HG03060 (cell line): Measurements from ENCODE around the gene SLC3A2.
"Not testable (repeated sequence)": the region's sequence is repeated elsewhere in the genome, so short reads cannot be mapped to it uniquely, and the experiment has no call there.

ENCODE experiments used
- ATAC-seq: cut with Tn5 transposase; IDR thresholded peaks from one replicate; pipeline ENCODE4 v1.9.1; 2021; ENCODE audit warnings: low read depth, moderate number of reproducible peaks; ENCODE audit not compliant: unreplicated experiment

SLC3A2 gene

DNA sequence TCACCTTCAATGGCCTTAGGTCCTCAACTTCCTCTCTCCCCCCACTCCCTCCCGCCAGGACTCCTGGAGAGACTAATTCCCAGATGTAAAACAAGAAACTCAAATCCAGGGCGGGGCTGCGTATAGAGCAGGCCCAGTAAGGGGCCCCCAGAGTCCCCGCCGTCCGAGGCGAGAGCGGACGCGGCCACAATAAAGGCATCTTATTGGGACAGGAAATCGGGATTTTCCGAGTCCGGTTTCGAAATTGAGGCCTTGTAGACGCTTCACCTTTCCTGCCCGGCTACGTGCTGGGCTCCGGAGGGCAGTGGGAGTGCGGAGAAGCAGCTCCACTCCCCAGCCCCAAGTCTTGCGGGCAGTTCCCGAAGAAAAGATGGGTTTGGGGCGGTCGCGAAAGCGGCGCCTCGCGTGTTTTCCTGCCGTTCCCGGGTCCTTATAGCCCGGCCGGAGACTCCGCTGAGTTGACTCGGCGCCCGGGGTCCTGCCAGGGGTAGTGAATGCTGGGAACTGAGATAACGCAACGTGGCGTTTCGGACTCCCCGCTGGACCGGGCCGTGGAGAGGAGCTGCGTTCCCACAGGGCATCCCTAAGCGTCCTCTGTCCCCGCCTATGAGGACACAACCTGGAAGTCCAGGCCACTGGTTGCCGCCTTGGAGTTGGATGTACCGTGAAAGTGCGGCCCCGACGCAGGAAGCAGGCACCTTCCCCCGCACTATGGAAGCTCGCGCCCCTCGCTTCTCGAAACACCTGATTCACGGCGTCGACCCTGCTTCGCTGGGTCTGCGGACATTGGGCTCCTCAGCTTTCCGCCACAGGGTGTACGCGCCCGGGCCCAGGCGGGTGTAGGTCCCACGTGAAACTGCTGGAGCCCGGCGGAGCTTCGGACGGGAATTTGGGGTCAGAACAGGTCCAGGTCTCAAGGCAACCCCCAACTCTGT lies 45.3 kb downstream of the SLC3A2 start:
- no peak for ATAC-seq

DNA sequence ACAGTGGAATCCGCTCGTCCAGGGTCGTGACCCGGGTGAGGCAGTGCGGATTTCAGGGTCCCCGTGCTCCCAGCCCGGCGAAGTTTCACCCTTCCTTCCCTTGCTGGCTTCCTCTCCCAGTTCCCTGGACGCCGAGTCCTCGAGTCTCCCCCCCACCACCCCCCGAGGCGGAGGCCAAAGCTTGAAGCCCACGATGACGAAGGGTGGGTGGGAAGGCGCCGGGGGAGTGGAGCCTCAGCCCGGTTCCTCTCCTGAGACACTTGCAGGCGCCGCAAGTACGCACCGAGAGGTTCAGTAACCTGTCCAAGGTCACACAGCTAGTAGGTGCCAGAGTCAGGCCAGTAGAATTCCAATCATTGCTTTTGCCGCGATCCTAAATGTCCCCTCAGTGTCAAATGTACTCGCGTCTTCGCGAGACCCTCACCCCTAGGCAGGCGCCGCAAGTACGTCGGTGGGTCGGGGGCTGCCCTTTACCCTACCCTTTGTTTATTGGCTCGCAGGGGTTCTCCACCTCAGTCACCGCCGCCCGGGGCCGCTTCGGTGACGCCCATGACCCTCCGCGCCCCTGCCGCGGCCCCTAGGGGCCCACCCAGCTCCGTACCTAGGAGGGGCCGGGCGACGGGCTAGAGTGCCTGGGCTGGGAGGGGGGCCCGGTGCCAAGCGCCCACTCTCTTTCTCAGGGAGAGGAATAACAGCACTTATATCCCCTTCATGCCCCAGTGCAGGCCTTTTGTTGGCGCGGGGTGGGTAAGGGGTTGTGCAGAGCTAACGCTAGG lies 46.2 kb downstream of the SLC3A2 start:
- no peak for ATAC-seq

DNA sequence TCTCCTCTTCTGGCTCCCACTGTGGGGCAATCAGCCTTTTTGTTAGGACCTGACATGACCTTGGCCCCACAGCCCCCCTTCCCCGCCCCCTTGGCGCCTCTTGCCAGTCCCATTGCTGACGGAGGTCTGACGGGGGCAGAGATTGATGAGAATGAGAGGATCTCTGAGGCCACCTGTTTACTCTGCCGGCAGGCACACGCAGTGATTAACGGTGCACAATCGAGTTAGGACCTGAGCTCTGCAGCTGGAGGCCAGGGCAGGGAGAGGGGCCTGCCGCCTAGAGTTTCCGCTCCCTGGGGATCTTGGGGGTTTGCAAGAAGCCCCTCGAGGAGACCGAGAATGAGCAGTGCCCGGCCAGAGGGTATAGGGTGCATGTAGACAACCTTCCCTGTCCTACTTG lies 47.3 kb downstream of the SLC3A2 start:
- ATAC-seq = no peak

DNA sequence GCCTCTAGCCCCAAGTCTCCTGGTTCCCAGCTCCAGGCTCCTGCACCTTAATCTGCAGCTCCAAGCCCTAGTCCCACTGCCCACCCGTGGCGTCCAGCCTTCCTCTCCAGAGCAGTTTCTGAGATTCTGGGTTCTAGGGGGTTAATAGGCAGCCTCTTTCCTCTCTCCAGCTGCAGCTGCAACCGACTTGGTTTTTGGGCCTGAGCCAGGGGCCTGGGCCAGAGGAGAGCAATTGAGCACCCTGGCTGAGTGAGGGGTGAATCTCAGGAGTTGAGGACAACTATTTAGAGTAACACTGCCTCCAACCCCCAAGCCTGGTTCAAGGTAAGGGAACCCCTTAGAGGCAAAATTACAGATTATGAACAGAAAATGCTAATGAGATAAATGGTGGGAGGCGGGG lies 49.5 kb downstream of the SLC3A2 start:
- ATAC-seq = no peak

DNA sequence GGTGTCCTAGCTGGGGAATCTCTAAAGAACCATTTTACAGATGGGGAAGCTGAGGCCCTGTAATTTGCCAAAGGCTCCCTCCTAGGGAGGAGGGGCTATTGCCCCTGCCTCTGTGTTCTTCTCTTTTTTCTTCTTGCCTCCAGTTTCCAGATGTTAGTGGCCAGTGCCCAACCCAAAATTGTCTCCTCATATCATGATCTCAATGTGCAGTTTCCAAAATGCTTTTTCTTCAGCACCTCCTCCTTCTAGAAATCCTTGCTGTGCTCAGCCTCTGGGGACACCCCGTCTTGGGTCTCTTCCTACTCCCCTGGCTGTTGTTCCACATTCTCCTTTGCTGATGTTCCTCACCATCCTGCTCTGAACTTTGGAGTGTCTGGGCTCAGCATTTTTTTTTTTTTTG lies 50.0 kb downstream of the SLC3A2 start:
- no peak for ATAC-seq

DNA sequence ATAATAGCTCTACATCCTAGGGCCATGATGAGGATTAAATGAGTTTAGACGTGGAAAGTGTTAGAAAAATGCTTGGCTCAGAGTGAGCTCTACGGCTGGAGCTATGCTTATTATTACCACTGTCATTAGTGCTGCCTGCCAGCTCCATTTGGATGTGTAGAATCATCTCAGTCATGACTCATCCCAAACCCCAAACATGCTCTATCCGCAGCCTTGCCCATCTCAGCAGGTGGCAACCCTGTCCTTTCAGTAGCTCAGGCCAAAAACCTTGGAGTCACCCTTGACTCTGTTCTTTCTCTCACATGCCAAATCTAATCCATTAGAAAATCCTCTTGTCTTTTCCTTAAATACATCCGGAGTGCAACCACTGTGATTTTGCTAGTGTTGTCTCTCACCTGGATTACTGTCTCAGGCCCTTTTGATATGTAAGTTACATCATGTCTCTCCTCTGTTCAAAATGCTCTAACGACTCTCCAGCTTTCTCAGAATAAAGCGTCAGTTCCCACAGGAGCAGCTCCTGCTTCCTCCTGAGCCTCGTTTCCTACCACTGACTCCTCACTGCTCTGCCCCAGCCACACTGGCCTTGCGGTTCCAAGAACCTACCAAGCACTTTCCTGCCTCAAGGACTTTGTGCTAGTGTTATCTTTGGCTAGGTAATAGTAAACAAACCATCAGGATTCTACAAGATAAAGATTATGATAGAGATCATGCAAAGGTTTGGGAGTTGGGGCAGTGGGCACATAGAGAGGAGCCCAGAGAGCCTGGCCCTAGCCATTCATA lies 51.0 kb downstream of the SLC3A2 start:
- ATAC-seq = no peak

DNA sequence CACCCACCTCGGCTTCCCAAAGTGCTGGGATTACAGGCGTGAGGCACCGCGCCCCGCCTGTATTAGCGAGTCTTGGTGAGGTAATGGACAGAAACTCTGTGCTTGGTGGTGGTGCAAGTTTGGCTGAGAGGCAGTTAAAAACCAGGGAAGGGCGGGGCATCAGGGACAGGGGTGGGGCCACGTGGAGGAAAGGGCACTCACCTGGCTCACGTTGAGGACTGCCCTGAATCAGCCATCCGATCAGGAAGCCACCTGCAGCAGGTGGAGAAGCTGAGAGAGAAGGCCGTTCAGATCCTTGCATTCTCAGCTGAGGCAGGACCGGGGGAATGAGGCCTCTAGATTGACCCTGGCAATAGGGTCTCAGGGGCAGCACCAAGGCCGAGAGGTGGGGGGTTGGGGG lies 52.6 kb downstream of the SLC3A2 start:
- no peak for ATAC-seq

DNA sequence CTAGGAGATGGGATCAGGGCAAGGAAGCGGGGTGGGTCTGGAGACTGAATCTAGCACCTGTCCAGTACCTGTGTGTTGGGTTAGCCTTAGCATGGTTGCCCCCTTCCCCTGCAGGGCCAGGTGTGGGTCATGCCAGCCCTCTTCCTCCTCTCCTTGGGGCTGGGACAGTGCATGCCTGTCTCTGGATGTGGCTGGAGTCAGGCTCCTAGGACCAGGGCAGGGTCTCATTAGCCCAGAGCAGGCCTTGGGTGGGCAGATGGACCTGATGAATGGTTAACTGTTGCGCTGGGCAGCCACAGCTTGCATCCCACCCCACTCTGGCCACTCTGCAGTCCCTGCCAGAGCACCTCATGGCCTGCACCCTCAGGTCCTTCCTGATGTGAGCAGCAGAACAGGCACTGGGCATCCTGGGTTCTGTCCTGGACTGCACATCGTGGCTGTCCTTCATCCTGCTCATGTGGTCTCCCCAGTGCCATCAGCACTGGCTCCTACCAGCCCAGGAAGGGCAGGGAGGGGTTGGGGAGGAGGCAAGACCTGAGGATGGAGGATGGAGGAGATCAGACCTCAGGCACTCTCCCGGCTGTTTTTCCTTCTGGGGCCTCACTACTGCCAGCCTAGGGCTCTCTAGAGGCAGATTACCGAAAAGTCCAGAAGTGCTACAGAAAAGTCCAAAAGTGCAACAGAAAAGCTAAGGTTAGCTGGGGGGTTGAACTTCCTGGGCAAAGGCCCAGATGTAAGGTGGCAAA lies 53.2 kb downstream of the SLC3A2 start:
- no peak for ATAC-seq

DNA sequence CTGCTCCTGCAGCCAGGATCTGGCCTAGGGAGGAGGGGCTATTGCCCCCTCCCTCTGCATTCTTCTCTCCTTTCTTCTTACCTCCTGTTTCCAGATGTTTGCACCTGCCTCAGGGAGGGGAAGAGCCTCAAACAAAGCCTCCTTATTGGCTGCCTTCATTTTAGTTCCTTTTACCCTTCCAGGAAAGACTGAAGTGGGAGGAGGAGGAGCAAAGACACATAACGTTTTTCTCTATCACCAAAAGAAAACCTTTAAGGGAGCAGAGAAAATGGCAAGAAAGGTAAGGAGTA lies 53.7 kb downstream of the SLC3A2 start:
- no peak for ATAC-seq

DNA sequence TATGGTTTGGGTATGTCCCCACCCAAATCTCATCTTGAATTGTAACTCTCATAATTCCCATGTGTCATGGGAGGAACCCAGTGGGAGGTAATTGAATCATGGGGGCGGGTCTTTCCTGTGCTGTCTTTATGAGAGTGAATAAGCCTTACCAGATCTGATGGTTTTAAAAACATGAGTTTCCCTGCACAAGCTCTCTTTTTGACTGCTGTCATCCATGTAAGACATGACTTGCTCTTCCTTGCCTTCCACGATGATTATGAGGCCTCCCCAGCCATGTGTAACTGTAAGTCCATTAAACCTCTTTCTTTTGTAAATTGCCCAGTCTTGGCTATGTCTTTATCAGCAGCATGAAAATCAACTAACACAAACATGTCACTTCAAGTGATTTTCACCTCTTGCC lies 56.8 kb downstream of the SLC3A2 start:
- ATAC-seq = not testable (repeated sequence)
